Gastroesophageal sphincter (tissue), 3 donors: Measurements from ENCODE around the gene HDAC10.

ENCODE experiments used
- CTCF ChIP-seq, 4 experiments: fragments of 200-600 bp in 2 of 4; fragments of 450-650 bp in 2 of 4; sonication (generic) in 1 of 4; IDR thresholded peaks; one replicate each; pipeline ENCODE4 v1.5.1; 2017 to 2019; ENCODE audit warnings: antibody characterized with exemption in 4 of 4, mild to moderate bottlenecking in 2 of 4, moderate library complexity in 2 of 4
- EP300 ChIP-seq: sonication (generic); formaldehyde crosslinking; IDR thresholded peaks from one replicate; pipeline ENCODE4 v1.6.1; 2017; ENCODE audit warnings: antibody characterized with exemption, mild to moderate bottlenecking

GRCh38 chr22:50296658-50297490, 45.8 kb upstream of the HDAC10 start:
- no peak for TF ChIP-seq CTCF (IDR thresholded peaks at IDR 0.05)
- TF ChIP-seq EP300: no peak
